ENCODE results near the gene RPN2.
"Not testable (repeated sequence)": the region's sequence is repeated elsewhere in the genome, so short reads cannot be mapped to it uniquely, and the experiment has no call there.

The RPN2 gene

GRCh38 chr20:37178839-37179682 is at the start of gene RPN2, which contains the start of gene MROH8:
RPN2 (plus strand) TSS chr20:37179330; CDS start chr20:37179357, 27 bp downstream.
MROH8 (minus strand) TSS chr20:37179548.
- peak; percentile 90 for DNase-seq

GRCh38 chr20:37131486-37131885 is 47.6 kb upstream of the RPN2 start:
- DNase-seq: no peak

- DNase-seq: no peak
Measured at GRCh38 chr20:37133952-37134351, 45.2 kb upstream of the RPN2 start.

- DNase-seq: no peak
Measured at GRCh38 chr20:37137547-37137946, 41.6 kb upstream of the RPN2 start.

GRCh38 chr20:37142708-37143107 is 36.4 kb upstream of the RPN2 start:
- DNase-seq: no peak

GRCh38 chr20:37144856-37145404 is 34.2 kb upstream of the RPN2 start:
- DNase-seq: no peak

GRCh38 chr20:37147250-37147649 is 31.9 kb upstream of the RPN2 start:
- DNase-seq: no peak

GRCh38 chr20:37150864-37151263 is 28.3 kb upstream of the RPN2 start:
- DNase-seq: not testable (repeated sequence)

- DNase-seq: no peak
Measured at GRCh38 chr20:37151529-37151928, 27.6 kb upstream of the RPN2 start.

GRCh38 chr20:37152284-37152683 is 26.8 kb upstream of the RPN2 start:
- DNase-seq: no peak

- no peak for DNase-seq
Measured at GRCh38 chr20:37154684-37155298, 24.3 kb upstream of the RPN2 start.

- DNase-seq: no peak
Measured at GRCh38 chr20:37155987-37156386, 23.1 kb upstream of the RPN2 start.

GRCh38 chr20:37158248-37158647 is 20.9 kb upstream of the RPN2 start:
- no peak for DNase-seq

- DNase-seq: no peak
Measured at GRCh38 chr20:37160683-37161082, 18.4 kb upstream of the RPN2 start.

- DNase-seq: no peak
Measured at GRCh38 chr20:37161830-37162549, 17.1 kb upstream of the RPN2 start.

- DNase-seq: no peak
Measured at GRCh38 chr20:37162646-37163045, 16.5 kb upstream of the RPN2 start.

GRCh38 chr20:37163832-37164554 is 15.1 kb upstream of the RPN2 start:
- DNase-seq: no peak

GRCh38 chr20:37165031-37165430 is 14.1 kb upstream of the RPN2 start:
- DNase-seq: no peak

GRCh38 chr20:37166867-37167266 is 12.3 kb upstream of the RPN2 start:
- no peak for DNase-seq

- no peak for DNase-seq
Measured at GRCh38 chr20:37172836-37173235, 6.3 kb upstream of the RPN2 start.

GRCh38 chr20:37179683-37180524 is 774 bp downstream of the RPN2 start:
- peak; percentile 6 for DNase-seq

- no peak for DNase-seq
Measured at GRCh38 chr20:37185686-37186085, 6.6 kb downstream of the RPN2 start.

Measured in activated T-cell treated with anti-CD3 and anti-CD28 coated beads for 4 hours (primary cell).